Brain microvascular endothelial cell (primary cell): ENCODE measurements around the gene BMI1.
"Not testable (repeated sequence)": the region's sequence is repeated elsewhere in the genome, so short reads cannot be mapped to it uniquely, and the experiment has no call there.

ENCODE experiments used
- DNase-seq: peaks from one replicate; pipeline ENCODE4 v3.0.0-alpha.2; 2020
- H3K27ac ChIP-seq: fragments of 250-450 bp; sonication (Bioruptor Pico); 2 replicates; pipeline ENCODE4 v1.5.1; 2020; ENCODE audit warnings: mild to moderate bottlenecking, moderate library complexity
- H3K27me3 ChIP-seq: fragments of 250-450 bp; sonication (Bioruptor Pico); replicated peaks from 2 replicates; pipeline ENCODE4 v1.5.1; 2020; ENCODE audit warnings: mild to moderate bottlenecking
- H3K36me3 ChIP-seq: fragments of 250-450 bp; sonication (Bioruptor Pico); replicated peaks from 2 replicates; pipeline ENCODE4 v1.5.1; 2020; ENCODE audit warnings: mild to moderate bottlenecking
- H3K4me3 ChIP-seq: 2 replicates; pipeline ENCODE4 v1.5.1; 2011; ENCODE audit warnings: low read depth, mild to moderate bottlenecking, control low read depth, low read length, moderate library complexity
- in situ Hi-C: cut with HindIII; loops from 2 replicates; pipeline ENCODE4 v1.10.0; 2017; ENCODE audit warnings: low sequenced_read_pairs, low pct_ligation_motif_present
- TF ChIP-seq, protein P1 (sequence below): IDR thresholded peaks from 2 replicates; pipeline ENCODE4 v1.5.1; 2011; ENCODE audit warnings: low read depth, mild to moderate bottlenecking, moderate library complexity, low read length, control low read depth, inconsistent platforms; ENCODE audit errors: missing control alignments

BMI1 gene

DNA sequence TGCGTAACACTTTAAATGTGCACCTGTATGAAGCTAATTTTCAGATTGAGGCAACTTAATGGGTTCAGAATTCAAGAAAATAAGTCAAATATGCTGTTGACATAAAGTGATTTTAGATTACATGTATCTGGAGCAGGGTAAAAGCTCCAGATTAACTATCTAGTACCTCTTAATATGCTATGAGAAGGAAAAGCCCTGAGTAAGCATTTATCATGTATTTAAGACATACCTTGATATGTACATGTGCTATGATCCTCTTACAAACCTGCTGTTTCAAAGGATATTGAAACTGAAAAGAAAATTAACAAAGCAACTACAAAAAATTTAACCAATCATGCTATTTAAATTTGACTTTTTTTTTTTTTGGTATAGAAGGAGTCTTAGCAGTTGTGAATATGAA lies 28.9 kb downstream of the BMI1 start:
- no peak for DNase-seq
- H3K36me3 ChIP-seq, result no peaks in the 10 kb centered on the region
- peaks cover 30% of the 10 kb centered on the region for H3K27me3 ChIP-seq
- H3K27ac ChIP-seq, result no peak overlapping the region
- TF ChIP-seq, protein P1, sequence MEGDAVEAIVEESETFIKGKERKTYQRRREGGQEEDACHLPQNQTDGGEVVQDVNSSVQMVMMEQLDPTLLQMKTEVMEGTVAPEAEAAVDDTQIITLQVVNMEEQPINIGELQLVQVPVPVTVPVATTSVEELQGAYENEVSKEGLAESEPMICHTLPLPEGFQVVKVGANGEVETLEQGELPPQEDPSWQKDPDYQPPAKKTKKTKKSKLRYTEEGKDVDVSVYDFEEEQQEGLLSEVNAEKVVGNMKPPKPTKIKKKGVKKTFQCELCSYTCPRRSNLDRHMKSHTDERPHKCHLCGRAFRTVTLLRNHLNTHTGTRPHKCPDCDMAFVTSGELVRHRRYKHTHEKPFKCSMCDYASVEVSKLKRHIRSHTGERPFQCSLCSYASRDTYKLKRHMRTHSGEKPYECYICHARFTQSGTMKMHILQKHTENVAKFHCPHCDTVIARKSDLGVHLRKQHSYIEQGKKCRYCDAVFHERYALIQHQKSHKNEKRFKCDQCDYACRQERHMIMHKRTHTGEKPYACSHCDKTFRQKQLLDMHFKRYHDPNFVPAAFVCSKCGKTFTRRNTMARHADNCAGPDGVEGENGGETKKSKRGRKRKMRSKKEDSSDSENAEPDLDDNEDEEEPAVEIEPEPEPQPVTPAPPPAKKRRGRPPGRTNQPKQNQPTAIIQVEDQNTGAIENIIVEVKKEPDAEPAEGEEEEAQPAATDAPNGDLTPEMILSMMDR, result no peak
- H3K4me3 ChIP-seq, result no peak overlapping the region
- in situ Hi-C loops, result no loop called here

DNA sequence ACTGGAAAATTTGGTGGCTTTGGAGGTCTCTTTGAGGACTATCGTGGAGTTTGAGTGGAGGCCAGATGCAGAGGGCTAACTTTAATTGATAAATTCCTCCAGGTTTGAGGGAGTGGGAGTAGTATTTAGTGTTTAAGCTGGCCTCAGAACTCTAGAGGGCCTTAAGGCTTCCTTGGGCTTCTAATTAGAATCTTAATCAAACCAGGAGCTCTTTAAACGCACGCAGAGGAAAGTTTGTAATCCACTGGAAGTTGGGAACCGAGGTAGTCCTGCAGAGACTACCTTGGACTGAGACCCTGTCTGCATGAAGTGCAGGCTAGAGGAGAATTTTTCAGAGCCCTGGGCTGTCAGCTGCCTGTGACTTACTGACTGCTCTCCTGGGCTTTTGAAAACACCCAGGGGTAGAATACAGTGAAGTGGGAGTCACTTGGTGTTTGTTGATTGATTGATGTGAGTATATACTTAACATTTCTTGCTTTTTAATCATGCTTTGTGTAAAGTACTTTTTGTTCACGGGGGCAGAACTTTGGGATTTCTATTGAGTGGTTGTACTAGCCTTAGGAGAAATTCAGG lies 30.3 kb downstream of the BMI1 start:
- TF ChIP-seq, protein P1, result no peak
- Histone ChIP-seq H3K27ac (no peak overlapping the region), H3K27me3 (peaks cover 16% of the 10 kb centered on the region), H3K4me3 (no peak overlapping the region), H3K36me3 (no peaks in the 10 kb centered on the region)
- in situ Hi-C loops, result no loop called here
- no peak for DNase-seq

DNA sequence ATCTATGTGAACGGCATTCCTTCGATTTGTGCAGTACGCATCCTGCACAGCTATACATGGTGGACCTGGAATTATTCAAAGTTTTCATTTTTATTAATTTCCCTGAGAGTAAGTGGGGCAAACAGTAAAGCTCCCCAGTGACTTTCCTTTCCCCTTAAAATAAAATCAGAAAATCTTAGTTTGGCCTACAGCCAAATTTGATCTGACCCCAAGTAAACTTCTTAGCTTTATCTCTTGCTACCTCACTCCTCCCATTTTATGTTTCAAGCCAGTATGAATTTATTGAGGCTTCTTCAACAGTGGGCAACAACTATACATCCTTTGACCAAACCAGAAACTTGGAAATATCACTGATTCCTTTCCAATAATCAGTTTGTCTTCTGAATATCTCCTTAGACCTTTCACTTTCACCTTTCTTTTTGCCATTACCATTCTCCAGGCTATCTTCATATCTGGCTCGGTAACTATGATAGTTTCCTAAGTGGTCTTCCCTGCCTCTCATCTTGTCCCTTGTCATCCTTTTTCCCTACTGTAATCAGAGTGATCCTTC lies 35.5 kb downstream of the BMI1 start:
- no peak for DNase-seq
- Histone ChIP-seq H3K27ac (no peak overlapping the region), H3K27me3 (no peaks in the 10 kb centered on the region), H3K4me3 (no peak overlapping the region), H3K36me3 (no peaks in the 10 kb centered on the region)
- in situ Hi-C loops, result no loop called here
- TF ChIP-seq, protein P1, result no peak

DNA sequence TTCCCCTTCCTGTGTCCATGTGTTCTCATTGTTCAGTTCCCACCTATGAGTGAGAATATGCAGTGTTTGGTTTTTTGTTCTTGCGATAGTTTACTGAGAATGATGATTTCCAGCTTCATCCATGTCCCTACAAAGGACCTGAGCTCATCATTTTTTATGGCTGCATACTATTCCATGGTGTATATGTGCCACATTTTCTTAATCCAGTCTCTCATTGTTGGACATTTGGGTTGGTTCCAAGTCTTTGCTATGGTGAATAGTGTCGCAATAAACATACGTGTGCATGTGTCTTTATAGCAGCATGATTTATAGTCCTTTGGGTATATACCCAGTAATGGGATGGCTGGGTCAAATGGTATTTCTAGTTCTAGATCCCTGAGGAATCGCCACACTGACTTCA lies 36.9 kb downstream of the BMI1 start:
- DNase-seq, H3K4me3 ChIP-seq, in situ Hi-C loops, H3K36me3 ChIP-seq, H3K27me3 ChIP-seq, H3K27ac ChIP-seq: not testable (repeated sequence)

DNA sequence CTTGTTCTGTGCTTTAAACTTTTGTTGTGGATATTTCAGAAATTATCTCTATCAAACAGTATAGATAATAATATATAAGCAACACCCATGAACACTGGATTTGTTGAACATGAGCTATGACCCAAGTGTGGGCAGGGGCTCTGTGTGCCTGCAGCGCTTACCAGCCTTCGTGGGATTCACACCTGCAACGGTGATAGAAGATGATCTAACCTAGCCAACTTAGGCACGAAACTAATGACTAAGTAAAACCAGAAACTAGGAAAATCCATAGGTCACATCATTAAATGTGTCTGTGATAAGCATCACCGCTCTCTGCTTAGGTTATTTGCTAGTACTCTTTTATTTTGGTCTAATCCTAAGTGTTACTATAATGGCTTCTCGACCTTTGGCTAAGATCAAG lies 42.4 kb downstream of the BMI1 start:
- Histone ChIP-seq H3K4me3 (no peak overlapping the region), H3K27ac (no peak overlapping the region), H3K36me3 (no peaks in the 10 kb centered on the region), H3K27me3 (no peaks in the 10 kb centered on the region)
- in situ Hi-C loops, result no loop called here
- no peak for DNase-seq
- TF ChIP-seq, protein P1, result no peak

DNA sequence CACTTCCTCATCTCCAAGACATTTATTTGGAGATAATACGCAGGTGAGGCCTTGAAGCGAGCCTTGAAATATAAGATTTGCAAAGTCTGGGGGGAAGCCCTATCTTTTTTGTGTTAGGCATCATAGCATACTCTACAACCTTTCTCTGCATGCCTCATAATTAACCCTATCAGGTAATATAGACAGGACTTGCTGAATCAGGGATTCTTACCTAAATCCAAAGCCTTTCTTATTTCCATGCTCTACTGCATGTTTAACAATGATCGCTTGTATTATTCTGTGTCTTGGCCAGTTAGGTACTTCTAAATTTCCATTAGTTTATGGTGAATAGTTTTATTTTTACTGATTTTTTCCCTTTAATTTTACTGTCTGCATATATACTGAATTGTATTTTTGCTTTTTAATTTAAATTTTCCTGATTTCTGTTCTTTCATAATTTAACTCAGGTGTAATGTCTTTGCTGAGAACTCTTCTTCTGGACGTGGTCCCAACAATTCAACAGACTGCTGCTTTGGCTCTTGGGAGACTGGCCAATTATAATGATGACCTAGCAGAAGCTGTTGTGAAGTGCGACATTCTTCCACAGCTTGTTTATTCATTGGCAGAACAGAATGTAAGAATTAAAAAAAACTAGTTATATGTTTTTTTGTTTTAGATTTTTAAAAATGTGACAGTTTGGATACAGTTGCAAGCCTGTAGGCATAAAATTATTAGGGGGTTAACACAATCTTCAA lies 43.7 kb downstream of the BMI1 start:
- in situ Hi-C loops, result no loop called here
- no peak for DNase-seq
- TF ChIP-seq, protein P1, result no peak
- Histone ChIP-seq H3K4me3 (no peak overlapping the region), H3K27ac (no peak overlapping the region), H3K36me3 (no peaks in the 10 kb centered on the region), H3K27me3 (no peaks in the 10 kb centered on the region)
